Prostate gland (tissue), 2 donors: Measurements from ENCODE around the gene FSCN2. TPM values are rescaled to one million over a fixed set of nuclear protein-coding genes. Genes with fewer than 3 reads are reported as not detected.

Experiments used
- DNase-seq: peaks from one replicate; pipeline ENCODE4 v3.0.0-alpha.2; 2019; ENCODE audit warnings: low spot score
- H3K27ac ChIP-seq, 2 donors: fragments of 200-600 bp; sonication (generic); 2 replicates each; pipeline ENCODE4 v1.5.1; 2017 to 2019
- H3K27me3 ChIP-seq: fragments of 200-600 bp; sonication (generic); replicated peaks from 2 replicates; pipeline ENCODE4 v1.5.1; 2019; ENCODE audit not compliant: insufficient read depth
- H3K36me3 ChIP-seq, 2 donors: fragments of 200-600 bp; sonication (generic); 1 replicate in 1 of 2; 2 replicates in 1 of 2; pipeline versions ENCODE4 v1.5.1 to v1.8.1; 2017 to 2019
- H3K4me1 ChIP-seq: fragments of 200-600 bp; sonication (generic); replicated peaks from 2 replicates; pipeline ENCODE4 v1.5.1; 2019
- H3K4me3 ChIP-seq, 2 donors: fragments of 200-600 bp; sonication (generic); 2 replicates each; pipeline ENCODE4 v1.5.1; 2017 to 2019
- H3K9me3 ChIP-seq: fragments of 200-600 bp; sonication (generic); 2 replicates; pipeline ENCODE4 v1.5.1; 2017
- CTCF ChIP-seq, 4 experiments: fragments of 200-600 bp in 2 of 4; fragments of 450-650 bp in 2 of 4; sonication (generic) in 2 of 4; IDR thresholded peaks; 1 replicate in 3 of 4; 2 replicates in 1 of 4; pipeline ENCODE4 v1.5.1; 2016 to 2019; ENCODE audit warnings: antibody characterized with exemption in 4 of 4, mild to moderate bottlenecking in 2 of 4, moderate library complexity in 2 of 4
- POLR2A ChIP-seq: fragments of 450-650 bp; IDR thresholded peaks from one replicate; pipeline ENCODE4 v1.6.1; 2016; ENCODE audit warnings: antibody characterized with exemption, mild to moderate bottlenecking
- POLR2AphosphoS5 ChIP-seq: sonication (generic); formaldehyde crosslinking; IDR thresholded peaks from one replicate; pipeline ENCODE4 v1.6.1; 2017; ENCODE audit warnings: antibody characterized with exemption
- WGBS: methylation state at CpG from one replicate; pipeline ENCODE4 v1.1.5; 2018; 5-methylcytosine and 5-hydroxymethylcytosine counted together
- intact Hi-C: fragments of 100-400 bp; cut with DNase I; formaldehyde crosslinking; loops from one replicate; pipeline ENCODE4 v1.14.2; 2022
- total RNA-seq, 2 donors: library from RNA; depleted of rRNA; stranded (reverse); fragments of >200 nt; gene quantifications; one replicate each; pipeline ENCODE4 v1.1.0, GENCODE V29; 2016

FSCN2 gene
- total RNA-seq, 2 donors from 2014 or later = 3.1 to 5.6 TPM

- H3K4me1 ChIP-seq = peaks cover 13% of the 10 kb centered on the region
Measured at GRCh38 chr17:81515530-81516041, 12.6 kb upstream of the FSCN2 start.

GRCh38 chr17:81516439-81516838 is 11.7 kb upstream of the FSCN2 start:
- peak overlapping the region; percentile 100 for H3K27ac ChIP-seq
- 61% methylated on average over 4 of the region's 4 CpGs for WGBS

More at GRCh38 chr17:81515530-81516041, 12.6 kb upstream of the FSCN2 start:
- DNase-seq = no peak
- WGBS = 42% methylated on average over 19 of the region's 19 CpGs
- intact Hi-C loops = loop anchor here (5.0 kb wide), 2 partner anchors 52 to 87 kb away; no protein-coding TSS in a partner anchor
- peak overlapping the region; percentile 100 for H3K27ac ChIP-seq
- no peak for TF ChIP-seq POLR2A
- no peak for TF ChIP-seq POLR2AphosphoS5
- no peak for TF ChIP-seq CTCF (IDR thresholded peaks at IDR 0.05)
- H3K36me3 ChIP-seq = peaks cover 10 to 13% of the 10 kb centered on the region in 2 donors
- no peaks in the 10 kb centered on the region for H3K27me3 ChIP-seq
- H3K4me3 ChIP-seq = peak overlapping the region; percentile 89 to 97
- no peaks in the 10 kb centered on the region for H3K9me3 ChIP-seq

GRCh38 chr17:81517009-81517338 is 11.2 kb upstream of the FSCN2 start:
- Histone ChIP-seq H3K36me3 (no peaks in the 10 kb centered on the region), H3K9me3 (no peaks in the 10 kb centered on the region), H3K4me3 (no peak overlapping the region), H3K27ac (peak overlapping the region; percentile 100), H3K4me1 (peaks cover 13% of the 10 kb centered on the region), H3K27me3 (no peaks in the 10 kb centered on the region)
- TF ChIP-seq CTCF (IDR thresholded peaks at IDR 0.05) (no peak), POLR2A (no peak), POLR2AphosphoS5 (no peak)
- DNase-seq = no peak
- intact Hi-C loops = loop anchor here (5.0 kb wide), 2 partner anchors 50 to 85 kb away; no protein-coding TSS in a partner anchor
- 85% methylated on average over 9 of the region's 9 CpGs for WGBS

More at GRCh38 chr17:81516439-81516838, 11.7 kb upstream of the FSCN2 start:
- Histone ChIP-seq H3K27me3 (no peaks in the 10 kb centered on the region), H3K36me3 (peaks cover 2 to 5% of the 10 kb centered on the region in 2 donors), H3K4me1 (peaks cover 13% of the 10 kb centered on the region), H3K9me3 (no peaks in the 10 kb centered on the region), H3K4me3 (no peak overlapping the region)
- DNase-seq = no peak
- TF ChIP-seq POLR2AphosphoS5 (no peak), POLR2A (no peak), CTCF (IDR thresholded peaks at IDR 0.05) (no peak)
- intact Hi-C loops = loop anchor here (5.0 kb wide), 2 partner anchors 51 to 86 kb away; no protein-coding TSS in a partner anchor

GRCh38 chr17:81517339-81518112 is 10.7 kb upstream of the FSCN2 start:
- H3K4me1 ChIP-seq = peaks cover 13% of the 10 kb centered on the region
- TF ChIP-seq CTCF (IDR thresholded peaks at IDR 0.05) = no peak
- no peak for TF ChIP-seq POLR2A
- TF ChIP-seq POLR2AphosphoS5 = no peak
- H3K27me3 ChIP-seq = no peaks in the 10 kb centered on the region
- intact Hi-C loops = loop anchor here (5.0 kb wide), 2 partner anchors 50 to 85 kb away; no protein-coding TSS in a partner anchor
- H3K4me3 ChIP-seq = no peak overlapping the region
- no peaks in the 10 kb centered on the region for H3K36me3 ChIP-seq
- no peak for DNase-seq
- peak overlapping the region in 1 of 2 donors; percentile 100 for H3K27ac ChIP-seq
- no peaks in the 10 kb centered on the region for H3K9me3 ChIP-seq
- 55% methylated on average over 24 of the region's 24 CpGs for WGBS
